ENCODE results near the gene AFF3. TPM values are rescaled to one million over a fixed set of nuclear protein-coding genes. Genes with fewer than 3 reads are reported as not detected.

The AFF3 gene
- total RNA-seq, 1 experiment from 2014 or later: 0.42 TPM

DNA sequence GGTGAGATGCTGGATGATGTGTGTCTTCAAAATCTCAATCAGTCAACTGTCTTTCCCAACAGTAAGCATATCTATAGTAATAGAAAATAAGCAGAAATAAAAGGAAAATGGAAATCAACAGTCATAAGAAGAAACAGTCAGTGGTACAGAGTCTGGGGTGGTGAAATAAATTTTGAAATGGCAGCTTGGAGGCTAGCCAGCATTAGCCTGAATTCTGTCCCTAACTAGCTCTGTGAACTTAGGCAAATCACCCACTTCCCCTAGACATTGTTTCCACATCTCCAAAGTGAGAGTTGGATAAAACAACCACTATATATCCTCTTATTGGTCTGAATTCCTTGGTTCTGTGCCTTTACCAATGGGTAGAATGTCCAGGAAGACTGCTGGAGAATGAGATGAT lies 462.9 kb downstream of the AFF3 start:
- POLR2A ChIA-PET: no interaction called here
- TF ChIP-seq, protein P1, sequence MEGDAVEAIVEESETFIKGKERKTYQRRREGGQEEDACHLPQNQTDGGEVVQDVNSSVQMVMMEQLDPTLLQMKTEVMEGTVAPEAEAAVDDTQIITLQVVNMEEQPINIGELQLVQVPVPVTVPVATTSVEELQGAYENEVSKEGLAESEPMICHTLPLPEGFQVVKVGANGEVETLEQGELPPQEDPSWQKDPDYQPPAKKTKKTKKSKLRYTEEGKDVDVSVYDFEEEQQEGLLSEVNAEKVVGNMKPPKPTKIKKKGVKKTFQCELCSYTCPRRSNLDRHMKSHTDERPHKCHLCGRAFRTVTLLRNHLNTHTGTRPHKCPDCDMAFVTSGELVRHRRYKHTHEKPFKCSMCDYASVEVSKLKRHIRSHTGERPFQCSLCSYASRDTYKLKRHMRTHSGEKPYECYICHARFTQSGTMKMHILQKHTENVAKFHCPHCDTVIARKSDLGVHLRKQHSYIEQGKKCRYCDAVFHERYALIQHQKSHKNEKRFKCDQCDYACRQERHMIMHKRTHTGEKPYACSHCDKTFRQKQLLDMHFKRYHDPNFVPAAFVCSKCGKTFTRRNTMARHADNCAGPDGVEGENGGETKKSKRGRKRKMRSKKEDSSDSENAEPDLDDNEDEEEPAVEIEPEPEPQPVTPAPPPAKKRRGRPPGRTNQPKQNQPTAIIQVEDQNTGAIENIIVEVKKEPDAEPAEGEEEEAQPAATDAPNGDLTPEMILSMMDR (IDR thresholded peaks at IDR 0.05; ENCODE audit: unreplicated experiment): no peak
- no peak for DNase-seq (ENCODE audit: unreplicated experiment)
- Mint-ChIP-seq H3K9me3 (ENCODE audit: unreplicated experiment) (no peaks in the 10 kb centered on the region), H3K27ac (ENCODE audit: low read depth, unreplicated experiment) (no peak overlapping the region), H3K4me3 (ENCODE audit: unreplicated experiment) (no peak overlapping the region), H3K36me3 (ENCODE audit: insufficient read depth, unreplicated experiment) (no peaks in the 10 kb centered on the region), H3K27me3 (ENCODE audit: insufficient read depth, unreplicated experiment) (no peaks in the 10 kb centered on the region), H3K4me1 (ENCODE audit: insufficient read depth, unreplicated experiment) (no peaks in the 10 kb centered on the region)
- CTCF ChIA-PET: no interaction called here
- BruUV-seq (replicated peaks): no TSS peak
- intact Hi-C loops (cut with micrococcal nuclease): no loop called here

DNA sequence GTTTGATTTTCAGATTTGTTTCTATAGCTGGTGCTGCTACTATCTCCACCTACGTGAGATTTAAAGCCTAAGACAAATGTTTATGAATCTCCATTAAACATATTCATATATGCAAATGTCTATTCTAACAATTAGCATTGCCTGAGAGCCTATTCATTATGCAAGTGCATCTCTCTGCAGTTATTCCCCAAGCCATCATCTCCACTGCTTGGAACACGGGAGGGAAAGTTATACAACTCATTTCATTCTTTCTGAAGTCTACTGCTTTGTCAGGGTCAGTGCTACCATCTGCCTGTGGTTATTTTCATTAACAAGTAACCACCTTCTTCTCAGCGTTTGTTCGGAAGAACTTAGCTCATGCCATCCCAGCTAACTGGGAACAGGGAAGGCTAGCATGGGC lies 463.8 kb downstream of the AFF3 start:
- Mint-ChIP-seq H3K27ac (ENCODE audit: low read depth, unreplicated experiment) (no peak overlapping the region), H3K4me1 (ENCODE audit: insufficient read depth, unreplicated experiment) (no peaks in the 10 kb centered on the region), H3K9me3 (ENCODE audit: unreplicated experiment) (no peaks in the 10 kb centered on the region), H3K27me3 (ENCODE audit: insufficient read depth, unreplicated experiment) (no peaks in the 10 kb centered on the region), H3K36me3 (ENCODE audit: insufficient read depth, unreplicated experiment) (no peaks in the 10 kb centered on the region), H3K4me3 (ENCODE audit: unreplicated experiment) (no peak overlapping the region)
- DNase-seq (ENCODE audit: unreplicated experiment): no peak
- ChIA-PET POLR2A (no interaction called here), CTCF (no interaction called here)
- BruUV-seq (replicated peaks): no TSS peak
- TF ChIP-seq, protein P1 (IDR thresholded peaks at IDR 0.05; ENCODE audit: unreplicated experiment): no peak
- intact Hi-C loops (cut with micrococcal nuclease): no loop called here

DNA sequence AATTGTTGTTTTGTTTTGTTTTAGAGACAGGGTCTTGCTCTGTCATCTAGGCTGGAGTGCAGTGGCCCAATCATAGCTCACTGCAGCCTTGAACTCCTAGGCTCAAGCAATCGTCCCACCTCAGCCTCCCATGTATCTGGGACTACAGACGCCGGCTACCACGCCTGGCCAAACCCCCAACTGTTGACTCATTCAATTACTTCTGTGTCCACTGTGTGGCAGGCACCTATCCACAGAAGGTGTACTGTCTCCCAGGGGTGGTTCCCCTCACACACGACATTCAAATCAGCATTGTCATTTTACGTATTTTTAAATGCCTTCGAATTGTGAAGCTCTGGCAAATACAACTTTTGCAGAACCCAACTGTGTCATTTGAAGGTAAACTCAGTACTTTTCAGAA lies 464.6 kb downstream of the AFF3 start:
- intact Hi-C loops (cut with micrococcal nuclease): no loop called here
- Mint-ChIP-seq H3K9me3 (ENCODE audit: unreplicated experiment) (no peaks in the 10 kb centered on the region), H3K27ac (ENCODE audit: low read depth, unreplicated experiment) (no peak overlapping the region), H3K27me3 (ENCODE audit: insufficient read depth, unreplicated experiment) (no peaks in the 10 kb centered on the region), H3K4me1 (ENCODE audit: insufficient read depth, unreplicated experiment) (no peaks in the 10 kb centered on the region), H3K4me3 (ENCODE audit: unreplicated experiment) (no peak overlapping the region), H3K36me3 (ENCODE audit: insufficient read depth, unreplicated experiment) (no peaks in the 10 kb centered on the region)
- ChIA-PET POLR2A (no interaction called here), CTCF (interaction anchor here (0.6 kb wide), 1 partner anchor 11 kb away, joined by 3 read pairs; no protein-coding TSS in a partner anchor)
- TF ChIP-seq, protein P1 (IDR thresholded peaks at IDR 0.05; ENCODE audit: unreplicated experiment): no peak
- DNase-seq (ENCODE audit: unreplicated experiment): no peak
- BruUV-seq (replicated peaks): no TSS peak

DNA sequence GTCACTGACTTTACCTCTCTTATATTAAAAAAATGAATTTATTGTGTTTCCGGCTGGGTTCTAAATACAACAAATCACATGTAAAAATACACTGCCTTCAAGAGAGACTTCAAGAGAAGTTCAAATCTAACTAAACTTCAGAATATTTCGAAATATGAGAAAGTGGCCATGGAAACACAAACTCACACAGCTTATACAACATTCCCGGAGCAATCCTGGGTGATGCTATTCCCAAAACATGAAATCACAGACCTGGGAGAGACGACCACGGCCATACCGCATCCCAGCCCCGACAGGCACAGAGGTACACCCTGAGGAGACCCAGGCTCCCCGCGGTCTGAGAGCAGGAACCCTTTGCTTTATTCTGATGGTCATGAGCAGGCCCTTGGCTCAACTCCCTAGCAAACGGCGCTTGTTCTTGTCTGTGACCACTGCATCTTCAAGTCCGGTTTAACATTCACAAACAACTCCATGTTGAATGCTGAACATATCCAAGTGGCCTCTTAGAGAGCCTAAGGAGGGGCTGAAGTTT lies 467.2 kb downstream of the AFF3 start:
- H3K9me3 Mint-ChIP-seq (ENCODE audit: unreplicated experiment): no peaks in the 10 kb centered on the region
- CTCF ChIA-PET: no interaction called here
- intact Hi-C loops (cut with micrococcal nuclease): no loop called here
- TF ChIP-seq, protein P1 (IDR thresholded peaks at IDR 0.05; ENCODE audit: unreplicated experiment): no peak
- no peak for DNase-seq (ENCODE audit: unreplicated experiment)
- H3K27me3 Mint-ChIP-seq (ENCODE audit: insufficient read depth, unreplicated experiment): no peaks in the 10 kb centered on the region
- H3K4me1 Mint-ChIP-seq (ENCODE audit: insufficient read depth, unreplicated experiment): no peaks in the 10 kb centered on the region
- no peaks in the 10 kb centered on the region for H3K36me3 Mint-ChIP-seq (ENCODE audit: insufficient read depth, unreplicated experiment)
- no TSS peak for BruUV-seq (replicated peaks)
- H3K27ac Mint-ChIP-seq (ENCODE audit: low read depth, unreplicated experiment): no peak overlapping the region
- POLR2A ChIA-PET: no interaction called here
- no peak overlapping the region for H3K4me3 Mint-ChIP-seq (ENCODE audit: unreplicated experiment)
